GM12875 (cell line): ENCODE results near the gene HINT3.

Experiments used
- H3K4me3 ChIP-seq: one replicate; pipeline ENCODE4 v1.5.1; 2011; ENCODE audit warnings: low read depth, low read length, control low read depth
- CTCF ChIP-seq: IDR thresholded peaks from 2 replicates; pipeline ENCODE4 v1.5.1; 2011; ENCODE audit warnings: low read depth, mild to moderate bottlenecking, control low read depth, inconsistent platforms, low read length, moderate library complexity, borderline replicate concordance; ENCODE audit not compliant: insufficient read depth

The HINT3 gene

GRCh38 chr6:125919618-125920017 is 37.0 kb upstream of the HINT3 start:
- peak overlapping the region; percentile 38 for H3K4me3 ChIP-seq
- no peak for TF ChIP-seq CTCF

DNA sequence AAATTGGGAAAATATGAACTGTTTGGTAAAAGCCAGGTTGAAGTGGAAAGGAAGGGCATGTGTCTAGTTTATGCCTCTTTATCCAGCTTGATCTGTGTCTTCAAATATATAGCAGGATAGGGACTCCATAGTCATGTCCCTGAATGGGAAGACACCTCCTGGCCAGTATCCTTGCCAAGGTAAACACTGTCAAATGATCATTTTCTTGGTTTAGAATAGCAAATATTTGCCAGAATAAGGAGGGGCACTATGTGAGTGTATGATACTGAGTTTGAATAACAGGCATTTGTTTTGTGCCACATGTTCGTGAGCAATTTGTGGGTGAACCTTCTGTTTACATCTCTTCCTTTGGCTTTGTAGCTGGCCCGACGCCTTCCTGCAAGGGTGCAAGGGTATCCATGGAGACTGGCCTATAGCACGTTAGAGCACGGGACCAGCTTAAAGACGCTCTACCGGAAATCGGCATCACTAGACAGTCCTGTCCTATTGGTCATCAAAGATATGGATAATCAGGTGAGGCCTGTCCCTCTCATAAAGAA is 34.2 kb upstream of the HINT3 start:
- H3K4me3 ChIP-seq, result no peak overlapping the region
- no peak for TF ChIP-seq CTCF

GRCh38 chr6:125923366-125923877 is 33.1 kb upstream of the HINT3 start:
- TF ChIP-seq CTCF, result no peak
- no peak overlapping the region for H3K4me3 ChIP-seq

DNA sequence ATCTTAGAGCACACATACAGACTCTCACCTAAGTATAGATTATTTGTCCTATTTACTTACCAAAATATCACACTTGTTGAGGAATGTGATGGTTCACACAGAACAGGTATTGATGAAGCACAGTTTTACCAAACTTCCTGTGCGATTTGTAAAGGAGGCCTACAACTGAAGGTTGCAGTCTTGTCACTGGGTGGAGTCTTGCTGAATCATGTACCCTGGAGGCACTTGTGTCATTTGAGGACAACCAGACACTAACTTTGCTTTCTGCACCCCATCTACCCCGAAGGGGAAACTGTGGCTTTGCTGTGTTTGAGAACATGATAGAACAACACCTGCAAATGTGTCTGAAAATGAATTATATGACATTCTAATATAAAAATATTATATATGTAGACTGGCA is 32.4 kb upstream of the HINT3 start:
- no peak overlapping the region for H3K4me3 ChIP-seq
- no peak for TF ChIP-seq CTCF

DNA sequence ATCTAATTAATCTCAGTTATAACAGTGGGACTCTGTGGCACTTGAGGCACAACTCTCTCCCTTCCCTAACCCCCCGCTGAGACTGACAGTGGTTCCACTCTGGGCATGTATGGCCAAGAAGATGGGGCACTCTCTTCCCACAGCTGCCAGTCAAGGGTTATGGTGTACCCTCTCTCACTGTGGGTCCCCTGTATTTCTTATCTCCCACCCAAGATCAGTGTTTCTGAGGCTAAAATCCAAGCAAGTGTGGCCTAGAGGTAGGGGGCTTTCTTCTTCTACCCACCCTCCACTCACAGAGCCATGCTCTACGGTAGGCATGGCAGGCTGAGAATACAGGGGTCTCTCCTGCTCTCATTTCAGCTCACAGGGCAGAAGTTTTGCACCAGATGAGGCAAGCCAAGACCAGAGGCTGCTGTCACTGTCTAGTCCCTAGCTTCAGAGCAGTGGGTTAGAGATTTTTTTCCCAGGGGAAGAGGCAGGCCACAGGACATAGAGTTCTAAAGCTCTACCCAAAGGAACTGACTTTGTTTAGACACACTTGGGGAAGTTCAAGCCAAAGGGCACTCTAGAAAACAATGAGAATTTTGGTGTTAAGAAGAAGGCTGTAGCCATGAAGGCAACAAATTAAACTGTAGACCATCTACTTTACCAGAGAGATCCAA is 31.7 kb upstream of the HINT3 start:
- H3K4me3 ChIP-seq, result no peak overlapping the region
- no peak for TF ChIP-seq CTCF

- no peak for TF ChIP-seq CTCF
- no peak overlapping the region for H3K4me3 ChIP-seq
These were observed 29.9 kb upstream of the HINT3 start for GRCh38 chr6:125926711-125927110.

DNA sequence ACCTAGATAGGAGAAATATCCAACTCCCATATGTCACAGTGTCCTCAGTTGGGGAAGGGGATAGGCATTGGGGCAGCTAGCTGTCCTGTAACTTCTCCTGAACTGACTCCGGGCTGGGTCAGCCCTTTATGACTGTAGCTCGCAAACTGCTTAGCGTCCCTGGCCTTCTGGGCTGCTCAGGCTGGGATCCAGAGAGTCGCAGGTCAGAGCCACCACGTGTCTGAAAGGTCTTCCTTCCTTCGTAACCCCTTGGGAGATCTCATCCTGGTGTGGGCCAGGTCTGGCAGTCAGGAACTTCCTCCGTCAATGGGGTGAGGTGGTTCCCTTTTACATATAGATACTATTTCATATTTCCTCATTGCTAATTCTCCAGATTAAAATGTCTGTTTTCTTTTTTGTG is 28.8 kb upstream of the HINT3 start:
- no peak overlapping the region for H3K4me3 ChIP-seq
- no peak for TF ChIP-seq CTCF
